ENCODE measurements around the gene ATP8B4.

The ATP8B4 gene

DNA sequence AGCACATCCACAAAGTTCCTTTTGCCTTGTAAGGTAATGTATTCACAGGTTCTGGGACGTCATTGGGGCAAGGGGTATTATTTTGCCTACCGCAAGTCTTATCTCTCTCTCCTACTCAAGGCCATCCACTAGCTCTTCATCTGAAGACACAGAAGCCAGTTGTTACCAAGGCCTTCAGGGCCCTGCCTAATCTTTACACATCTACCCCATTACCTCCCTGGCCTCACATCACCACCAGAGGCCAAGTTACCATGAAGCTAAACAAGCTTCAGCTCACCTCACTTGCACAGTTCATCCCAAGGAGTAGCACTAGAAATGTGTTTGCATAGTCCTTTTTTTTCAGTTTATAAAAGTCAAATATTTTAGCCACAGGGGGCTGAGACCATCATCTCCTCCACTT, 34.1 kb downstream of the ATP8B4 start:
- Histone ChIP-seq H4K20me1 (ENCODE audit: insufficient read depth, low read length) (no peaks in the 10 kb centered on the region), H3K27ac (ENCODE audit: low read depth, low read length, poor library complexity, severe bottlenecking) (no peak overlapping the region), H3K4me2 (ENCODE audit: low read length) (no peak overlapping the region), H3K4me1 (ENCODE audit: insufficient read depth, low read length, severe bottlenecking) (no peaks in the 10 kb centered on the region), H3K9me3 (ENCODE audit: low read length) (no peaks in the 10 kb centered on the region), H3K79me2 (ENCODE audit: insufficient read depth, low read length) (no peaks in the 10 kb centered on the region), H3K36me3 (ENCODE audit: insufficient read depth, low read length) (no peaks in the 10 kb centered on the region), H3K9me2 (ENCODE audit: low read depth, low read length) (no peaks in the 10 kb centered on the region), H3K4me3 (ENCODE audit: low read depth, low read length, poor library complexity, severe bottlenecking) (no peak overlapping the region), H2AFZ (ENCODE audit: low read length) (no peak overlapping the region), H3K27me3 (ENCODE audit: insufficient read depth, low read length) (no peaks in the 10 kb centered on the region), H3F3A (ENCODE audit: insufficient read depth, low read length) (no peaks in the 10 kb centered on the region), H3K9ac (ENCODE audit: low read length) (no peak overlapping the region)
- no peak for TF ChIP-seq EZH2 (IDR thresholded peaks at IDR 0.05; ENCODE audit: borderline replicate concordance, low read length)
- TF ChIP-seq, protein P1, sequence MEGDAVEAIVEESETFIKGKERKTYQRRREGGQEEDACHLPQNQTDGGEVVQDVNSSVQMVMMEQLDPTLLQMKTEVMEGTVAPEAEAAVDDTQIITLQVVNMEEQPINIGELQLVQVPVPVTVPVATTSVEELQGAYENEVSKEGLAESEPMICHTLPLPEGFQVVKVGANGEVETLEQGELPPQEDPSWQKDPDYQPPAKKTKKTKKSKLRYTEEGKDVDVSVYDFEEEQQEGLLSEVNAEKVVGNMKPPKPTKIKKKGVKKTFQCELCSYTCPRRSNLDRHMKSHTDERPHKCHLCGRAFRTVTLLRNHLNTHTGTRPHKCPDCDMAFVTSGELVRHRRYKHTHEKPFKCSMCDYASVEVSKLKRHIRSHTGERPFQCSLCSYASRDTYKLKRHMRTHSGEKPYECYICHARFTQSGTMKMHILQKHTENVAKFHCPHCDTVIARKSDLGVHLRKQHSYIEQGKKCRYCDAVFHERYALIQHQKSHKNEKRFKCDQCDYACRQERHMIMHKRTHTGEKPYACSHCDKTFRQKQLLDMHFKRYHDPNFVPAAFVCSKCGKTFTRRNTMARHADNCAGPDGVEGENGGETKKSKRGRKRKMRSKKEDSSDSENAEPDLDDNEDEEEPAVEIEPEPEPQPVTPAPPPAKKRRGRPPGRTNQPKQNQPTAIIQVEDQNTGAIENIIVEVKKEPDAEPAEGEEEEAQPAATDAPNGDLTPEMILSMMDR (IDR thresholded peaks at IDR 0.05; ENCODE audit: low read length): no peak

DNA sequence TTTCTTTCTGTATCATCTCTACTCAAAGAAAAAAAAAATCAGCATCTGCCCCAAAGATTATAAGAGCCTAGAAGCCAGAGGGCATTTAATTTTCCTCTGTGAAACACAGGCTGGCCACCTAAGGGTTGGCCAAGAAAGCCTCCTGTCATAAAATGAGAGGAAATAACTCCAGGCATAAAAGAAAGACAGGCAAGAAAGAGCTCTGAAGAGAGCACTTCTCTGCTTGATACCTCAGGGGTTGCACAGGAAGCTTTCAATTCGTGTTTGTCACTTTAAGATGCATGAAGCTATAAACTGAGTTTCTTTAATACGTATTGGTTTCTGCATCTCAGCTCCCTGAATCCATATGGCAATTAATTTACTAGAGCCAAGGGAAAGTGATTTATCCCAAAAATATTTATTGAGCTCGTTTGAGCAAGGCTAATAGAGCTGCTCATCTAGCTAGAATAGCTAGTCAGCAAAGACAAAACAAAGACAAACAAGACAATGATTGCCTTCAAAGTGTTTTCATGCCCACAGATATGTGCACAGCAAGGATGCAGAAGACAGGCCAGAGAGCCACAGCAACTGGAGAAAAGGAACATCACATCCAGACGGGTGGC, 35.5 kb downstream of the ATP8B4 start:
- H3K9ac ChIP-seq (ENCODE audit: low read length): no peak overlapping the region
- H3K9me3 ChIP-seq (ENCODE audit: low read length): no peaks in the 10 kb centered on the region
- H3K27me3 ChIP-seq (ENCODE audit: insufficient read depth, low read length): no peaks in the 10 kb centered on the region
- TF ChIP-seq, protein P1 (IDR thresholded peaks at IDR 0.05; ENCODE audit: low read length): no peak
- no peak for TF ChIP-seq EZH2 (IDR thresholded peaks at IDR 0.05; ENCODE audit: borderline replicate concordance, low read length)
- H2AFZ ChIP-seq (ENCODE audit: low read length): no peak overlapping the region
- no peaks in the 10 kb centered on the region for H3K9me2 ChIP-seq (ENCODE audit: low read depth, low read length)
- no peaks in the 10 kb centered on the region for H3K36me3 ChIP-seq (ENCODE audit: insufficient read depth, low read length)
- H3K4me2 ChIP-seq (ENCODE audit: low read length): no peak overlapping the region
- H3F3A ChIP-seq (ENCODE audit: insufficient read depth, low read length): no peaks in the 10 kb centered on the region
- H3K4me1 ChIP-seq (ENCODE audit: insufficient read depth, low read length, severe bottlenecking): no peaks in the 10 kb centered on the region
- no peaks in the 10 kb centered on the region for H3K79me2 ChIP-seq (ENCODE audit: insufficient read depth, low read length)
- H3K27ac ChIP-seq (ENCODE audit: low read depth, low read length, poor library complexity, severe bottlenecking): no peak overlapping the region
- no peaks in the 10 kb centered on the region for H4K20me1 ChIP-seq (ENCODE audit: insufficient read depth, low read length)
- H3K4me3 ChIP-seq (ENCODE audit: low read depth, low read length, poor library complexity, severe bottlenecking): no peak overlapping the region

DNA sequence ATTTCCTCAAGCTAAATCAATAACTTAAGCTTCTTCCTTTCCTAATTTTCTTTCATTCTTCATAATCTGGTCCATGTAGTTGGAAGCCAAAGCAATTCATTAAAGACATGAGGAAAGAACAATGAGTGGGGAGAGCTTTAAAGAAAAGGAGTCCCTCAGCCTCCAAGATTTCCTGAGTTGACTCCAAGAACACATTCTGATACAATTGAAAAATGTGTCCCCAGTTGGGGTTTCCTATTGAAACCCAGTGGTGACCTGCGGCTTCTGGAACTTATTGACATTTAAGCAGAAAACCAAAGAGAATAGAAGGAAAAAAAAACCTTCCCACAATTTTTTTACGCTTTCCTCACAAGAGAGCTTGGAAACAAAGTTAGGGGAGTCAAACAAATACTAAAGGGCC, 37.0 kb downstream of the ATP8B4 start:
- Histone ChIP-seq H3K4me3 (ENCODE audit: low read depth, low read length, poor library complexity, severe bottlenecking) (no peak overlapping the region), H3K79me2 (ENCODE audit: insufficient read depth, low read length) (no peaks in the 10 kb centered on the region), H3K4me2 (ENCODE audit: low read length) (no peak overlapping the region), H3K27ac (ENCODE audit: low read depth, low read length, poor library complexity, severe bottlenecking) (no peak overlapping the region), H3F3A (ENCODE audit: insufficient read depth, low read length) (no peaks in the 10 kb centered on the region), H3K9ac (ENCODE audit: low read length) (no peak overlapping the region), H2AFZ (ENCODE audit: low read length) (no peak overlapping the region), H3K4me1 (ENCODE audit: insufficient read depth, low read length, severe bottlenecking) (no peaks in the 10 kb centered on the region), H3K36me3 (ENCODE audit: insufficient read depth, low read length) (no peaks in the 10 kb centered on the region), H3K9me2 (ENCODE audit: low read depth, low read length) (no peaks in the 10 kb centered on the region), H3K27me3 (ENCODE audit: insufficient read depth, low read length) (no peaks in the 10 kb centered on the region), H3K9me3 (ENCODE audit: low read length) (no peaks in the 10 kb centered on the region), H4K20me1 (ENCODE audit: insufficient read depth, low read length) (no peaks in the 10 kb centered on the region)
- no peak for TF ChIP-seq EZH2 (IDR thresholded peaks at IDR 0.05; ENCODE audit: borderline replicate concordance, low read length)
- TF ChIP-seq, protein P1 (IDR thresholded peaks at IDR 0.05; ENCODE audit: low read length): no peak
